RPMI7951 (cell line): ENCODE measurements around the gene AHR. TPM values are rescaled to one million over a fixed set of nuclear protein-coding genes. Genes with fewer than 3 reads are reported as not detected.
"Not testable (repeated sequence)": the region's sequence is repeated elsewhere in the genome, so short reads cannot be mapped to it uniquely, and the experiment has no call there.

Source experiments
- DNase-seq: peaks from one replicate; pipeline ENCODE4 v3.0.0-alpha.2; 2012; ENCODE audit warnings: low read depth
- total RNA-seq: library from RNA; depleted of rRNA; stranded (reverse); fragments of >200 nt; shearing (Covaris generic); gene quantifications from 2 replicates; pipeline ENCODE4 v1.2.3, GENCODE V29; 2014

AHR gene
- total RNA-seq, 1 experiment from 2014 or later, result 113 TPM

- no peak for DNase-seq
Observed at GRCh38 chr7:17339952-17340351, 41.5 kb downstream of the AHR start.

GRCh38 chr7:17340655-17341054 lies 42.2 kb downstream of the AHR start:
- no peak for DNase-seq

GRCh38 chr7:17342756-17343155 lies 44.3 kb downstream of the AHR start:
- no peak for DNase-seq

- DNase-seq, result no peak
Observed at GRCh38 chr7:17347401-17347800, 48.9 kb downstream of the AHR start.

GRCh38 chr7:17348932-17349331 lies 50.5 kb downstream of the AHR start:
- DNase-seq, result not testable (repeated sequence)

- DNase-seq, result not testable (repeated sequence)
Observed at GRCh38 chr7:17350321-17350720, 51.9 kb downstream of the AHR start.

- DNase-seq, result not testable (repeated sequence)
Observed at GRCh38 chr7:17353650-17354419, 55.4 kb downstream of the AHR start.

- no peak for DNase-seq
Observed at GRCh38 chr7:17354473-17354872, 56.0 kb downstream of the AHR start.

GRCh38 chr7:17355050-17355449 lies 56.6 kb downstream of the AHR start:
- no peak for DNase-seq

GRCh38 chr7:17357952-17358351 lies 59.5 kb downstream of the AHR start:
- DNase-seq, result peak; percentile 30

- DNase-seq, result no peak
Observed at GRCh38 chr7:17359610-17360009, 61.2 kb downstream of the AHR start.

- peak; percentile 13 for DNase-seq
Observed at GRCh38 chr7:17362439-17363105, 64.1 kb downstream of the AHR start.

- no peak for DNase-seq
Observed at GRCh38 chr7:17364671-17365070, 66.2 kb downstream of the AHR start.

- DNase-seq, result no peak
Observed at GRCh38 chr7:17365775-17366174, 67.3 kb downstream of the AHR start.

- no peak for DNase-seq
Observed at GRCh38 chr7:17367502-17367901, 69.0 kb downstream of the AHR start.

- no peak for DNase-seq
Observed at GRCh38 chr7:17368856-17369524, 70.5 kb downstream of the AHR start.

GRCh38 chr7:17369691-17370426 lies 71.4 kb downstream of the AHR start:
- DNase-seq, result peak; percentile 76

- peak; percentile 22 for DNase-seq
Observed at GRCh38 chr7:17370901-17371585, 72.6 kb downstream of the AHR start.

GRCh38 chr7:17371671-17372524 lies 73.4 kb downstream of the AHR start:
- peak; percentile 97 for DNase-seq

- DNase-seq, result no peak
Observed at GRCh38 chr7:17374157-17374556, 75.7 kb downstream of the AHR start.

GRCh38 chr7:17374654-17375053 lies 76.2 kb downstream of the AHR start:
- DNase-seq, result no peak
